ENCODE measurements around the gene GATB. TPM values are rescaled to one million over a fixed set of nuclear protein-coding genes. Genes with fewer than 3 reads are reported as not detected.

GATB gene
- total RNA-seq, 1 donor from 2014 or later: 17.9 TPM

GRCh38 chr4:151656058-151656457 is 104.7 kb downstream of the GATB start:
- no peaks in the 10 kb centered on the region for H3K79me2 ChIP-seq (ENCODE audit: low read depth)
- Mint-ChIP-seq H3K4me1 (no peaks in the 10 kb centered on the region), H3K36me3 (peaks cover 2% of the 10 kb centered on the region), H3K27ac (no peak overlapping the region), H3K27me3 (ENCODE audit: insufficient read depth, low read depth) (peaks cover 3% of the 10 kb centered on the region), H3K9me3 (no peaks in the 10 kb centered on the region), H3K4me3 (no peak overlapping the region)
- H3K4me2 ChIP-seq: no peak overlapping the region
- no peaks in the 10 kb centered on the region for H3K36me3 ChIP-seq
- no peak overlapping the region for H3K9ac ChIP-seq
- H3K9me3 ChIP-seq (ENCODE audit: low read depth): no peaks in the 10 kb centered on the region
- H3K4me3 ChIP-seq: no peak overlapping the region
- no peaks in the 10 kb centered on the region for H3K27me3 ChIP-seq
- H3K27ac ChIP-seq: no peak overlapping the region
- no peak for TF ChIP-seq EZH2phosphoT487 (IDR thresholded peaks at IDR 0.05)
- no peak for TF ChIP-seq EZH2 (IDR thresholded peaks at IDR 0.05)
- no peak for TF ChIP-seq CTCF (IDR thresholded peaks at IDR 0.05)
- no peak overlapping the region for H2AFZ ChIP-seq (replicated peaks)
- no peaks in the 10 kb centered on the region for H3F3A ChIP-seq (ENCODE audit: low read depth)
- no peak for DNase-seq (ENCODE audit: low spot score)
- H3K4me1 ChIP-seq: no peaks in the 10 kb centered on the region
- H4K20me1 ChIP-seq (ENCODE audit: low read depth): no peaks in the 10 kb centered on the region

- H3K27me3 Mint-ChIP-seq (ENCODE audit: insufficient read depth, low read depth): no peaks in the 10 kb centered on the region
- Histone ChIP-seq H4K20me1 (ENCODE audit: low read depth) (no peaks in the 10 kb centered on the region), H3K4me3 (no peak overlapping the region), H3K79me2 (ENCODE audit: low read depth) (no peaks in the 10 kb centered on the region), H3K4me2 (no peak overlapping the region), H3K4me1 (no peaks in the 10 kb centered on the region), H3F3A (ENCODE audit: low read depth) (no peaks in the 10 kb centered on the region), H3K36me3 (no peaks in the 10 kb centered on the region), H3K27ac (no peak overlapping the region), H3K27me3 (no peaks in the 10 kb centered on the region), H3K9me3 (ENCODE audit: low read depth) (no peaks in the 10 kb centered on the region), H2AFZ (replicated peaks) (no peak overlapping the region), H3K9ac (no peak overlapping the region)
- H3K36me3 Mint-ChIP-seq: peaks cover 2% of the 10 kb centered on the region
- no peaks in the 10 kb centered on the region for H3K4me1 Mint-ChIP-seq
- TF ChIP-seq CTCF (IDR thresholded peaks at IDR 0.05) (no peak), EZH2 (IDR thresholded peaks at IDR 0.05) (no peak), EZH2phosphoT487 (IDR thresholded peaks at IDR 0.05) (no peak)
- H3K4me3 Mint-ChIP-seq: no peak overlapping the region
- no peaks in the 10 kb centered on the region for H3K9me3 Mint-ChIP-seq
- DNase-seq (ENCODE audit: low spot score): no peak
- no peak overlapping the region for H3K27ac Mint-ChIP-seq
These were observed 107.3 kb downstream of the GATB start for GRCh38 chr4:151653548-151653918.

GRCh38 chr4:151652841-151653547 is 107.8 kb downstream of the GATB start:
- no peak for DNase-seq (ENCODE audit: low spot score)
- Histone ChIP-seq H3K9me3 (ENCODE audit: low read depth) (no peaks in the 10 kb centered on the region), H3F3A (ENCODE audit: low read depth) (no peaks in the 10 kb centered on the region), H4K20me1 (ENCODE audit: low read depth) (no peaks in the 10 kb centered on the region), H3K4me2 (no peak overlapping the region), H3K27ac (no peak overlapping the region), H2AFZ (replicated peaks) (no peak overlapping the region), H3K4me3 (no peak overlapping the region), H3K27me3 (no peaks in the 10 kb centered on the region), H3K36me3 (no peaks in the 10 kb centered on the region), H3K9ac (no peak overlapping the region), H3K4me1 (no peaks in the 10 kb centered on the region), H3K79me2 (ENCODE audit: low read depth) (no peaks in the 10 kb centered on the region)
- Mint-ChIP-seq H3K27ac (no peak overlapping the region), H3K4me1 (no peaks in the 10 kb centered on the region), H3K9me3 (no peaks in the 10 kb centered on the region), H3K27me3 (ENCODE audit: insufficient read depth, low read depth) (no peaks in the 10 kb centered on the region), H3K4me3 (no peak overlapping the region), H3K36me3 (peaks cover 2% of the 10 kb centered on the region)
- TF ChIP-seq CTCF (IDR thresholded peaks at IDR 0.05) (no peak), EZH2 (IDR thresholded peaks at IDR 0.05) (no peak), EZH2phosphoT487 (IDR thresholded peaks at IDR 0.05) (no peak)
